IPS-20b (cell line): Measurements from ENCODE around the gene ARHGAP4.

Source experiments
- H3K27ac ChIP-seq: one replicate; pipeline ENCODE4 v1.5.1; 2013; ENCODE audit warnings: low read length
- H3K27me3 ChIP-seq: 2 replicates; pipeline ENCODE4 v1.6.1; 2013; ENCODE audit warnings: mild to moderate bottlenecking, low read length, inconsistent platforms; ENCODE audit not compliant: insufficient read depth
- H3K36me3 ChIP-seq: 2 replicates; pipeline ENCODE4 v1.6.1; 2013; ENCODE audit warnings: low read depth, mild to moderate bottlenecking, inconsistent platforms, low read length, moderate library complexity; ENCODE audit not compliant: insufficient read depth
- H3K4me1 ChIP-seq: 2 replicates; pipeline ENCODE4 v1.6.1; 2013; ENCODE audit warnings: mild to moderate bottlenecking, control low read depth, inconsistent platforms, low read length, moderate library complexity; ENCODE audit not compliant: insufficient read depth
- H3K4me3 ChIP-seq: 2 replicates; pipeline ENCODE4 v1.5.1; 2013; ENCODE audit warnings: mild to moderate bottlenecking, low read length, inconsistent platforms
- H3K9ac ChIP-seq: 2 replicates; pipeline ENCODE4 v1.6.1; 2013; ENCODE audit warnings: low read depth, mild to moderate bottlenecking, inconsistent platforms, low read length, moderate library complexity
- H3K9me3 ChIP-seq: 2 replicates; pipeline ENCODE4 v1.6.1; 2013; ENCODE audit warnings: mild to moderate bottlenecking, low read depth, low read length, inconsistent platforms; ENCODE audit not compliant: insufficient read depth

The ARHGAP4 gene

DNA sequence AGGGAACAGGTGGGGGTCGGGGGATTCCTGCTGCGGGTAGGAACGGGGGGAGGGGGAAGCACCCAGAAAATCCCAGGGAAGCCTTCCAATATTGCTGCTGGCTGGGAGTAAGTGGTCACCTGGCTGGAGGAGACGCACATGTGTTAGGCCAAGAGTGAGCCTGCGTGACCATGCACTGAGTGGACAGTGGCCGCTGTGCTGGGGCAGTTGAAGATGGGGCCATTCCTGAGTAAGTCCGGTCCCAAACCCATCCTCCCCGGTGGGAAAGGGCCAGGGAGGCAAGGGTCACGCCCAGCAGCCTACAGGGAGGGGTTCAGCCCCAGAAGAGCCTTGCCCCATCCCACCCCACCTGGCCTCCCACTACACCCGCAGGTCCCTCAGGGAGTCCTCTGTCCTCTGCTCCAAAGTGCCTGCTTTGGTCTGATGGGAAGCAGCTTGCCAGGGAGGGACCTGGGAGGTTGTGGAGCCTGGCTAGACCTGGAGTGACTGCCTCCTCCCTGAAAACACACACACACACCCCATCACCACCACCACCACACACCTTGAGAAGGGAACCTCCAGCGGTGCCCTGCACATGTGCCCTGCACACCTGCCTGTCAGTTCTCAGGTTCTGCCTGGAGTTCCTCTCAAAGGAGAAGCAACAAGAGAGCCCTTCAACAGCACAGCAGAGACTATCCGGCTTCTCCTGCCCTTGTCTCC, 46.2 kb downstream of the ARHGAP4 start:
- Histone ChIP-seq H3K9me3 (no peaks in the 10 kb centered on the region), H3K36me3 (no peaks in the 10 kb centered on the region), H3K4me1 (peaks cover 17% of the 10 kb centered on the region), H3K9ac (no peak overlapping the region), H3K27me3 (peaks cover 16% of the 10 kb centered on the region), H3K27ac (no peak overlapping the region), H3K4me3 (no peak overlapping the region; the same call in 1 of the 2 replicates)

DNA sequence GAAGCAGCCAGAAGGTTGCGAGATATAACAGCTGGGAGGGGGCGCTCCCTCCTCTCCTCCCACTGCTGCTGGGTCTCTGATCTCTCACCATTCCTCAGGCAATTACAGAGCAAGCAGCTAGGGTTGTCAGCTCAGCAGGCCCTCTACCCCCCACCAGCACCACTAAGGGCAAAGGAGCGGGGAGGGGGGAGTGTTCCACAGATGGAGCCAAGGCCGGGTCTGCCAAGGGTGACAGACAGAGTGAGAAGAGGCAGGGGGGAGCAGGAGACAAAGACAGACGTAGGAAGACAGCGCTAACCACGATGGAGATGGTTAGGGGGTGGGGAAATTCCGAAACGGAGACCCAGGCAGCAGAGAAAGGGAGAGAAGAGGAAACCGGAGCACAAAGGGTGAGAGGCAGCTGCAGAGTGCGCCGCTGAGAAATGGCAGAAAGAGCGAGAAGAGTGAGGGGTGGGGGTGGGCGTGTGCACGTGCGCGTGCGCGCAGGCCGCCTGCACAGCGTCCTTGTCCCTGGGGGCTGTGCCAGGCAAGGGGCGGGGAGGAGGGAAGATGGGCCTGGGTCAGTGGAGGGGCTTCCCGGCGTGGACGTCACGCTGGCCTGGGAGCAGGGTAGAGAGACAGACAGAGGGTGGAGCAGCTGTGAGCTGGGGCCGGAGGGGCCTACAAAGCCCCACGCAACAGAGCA, 47.0 kb downstream of the ARHGAP4 start:
- Histone ChIP-seq H3K9me3 (no peaks in the 10 kb centered on the region), H3K27me3 (peaks cover 9% of the 10 kb centered on the region; the same call in 1 of the 2 replicates), H3K4me1 (peaks cover 17% of the 10 kb centered on the region), H3K27ac (no peak overlapping the region), H3K4me3 (peak overlapping the region; percentile 60; the same call in 1 of the 2 replicates), H3K36me3 (no peaks in the 10 kb centered on the region), H3K9ac (peak overlapping the region; percentile 11; the same call in 1 of the 2 replicates)

DNA sequence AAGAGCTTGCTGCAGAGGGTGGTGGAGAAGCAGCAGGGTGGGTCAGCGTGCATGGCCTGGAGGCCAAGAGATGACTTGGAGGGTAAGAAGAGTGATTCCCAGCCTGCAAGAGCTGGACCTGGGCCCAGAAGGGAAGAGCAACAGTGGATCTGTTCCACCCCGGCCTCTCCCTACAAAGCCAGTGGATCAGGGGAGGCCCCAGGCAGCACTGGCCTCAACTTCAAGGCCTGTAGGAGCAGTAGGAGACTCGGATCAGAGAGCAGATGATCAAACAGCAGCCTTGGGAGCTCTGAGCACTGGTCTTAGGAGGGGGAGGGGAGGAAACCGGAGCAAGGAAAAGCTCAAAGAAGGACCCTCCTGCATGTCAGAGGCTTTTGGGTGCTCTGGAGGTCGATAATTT, 47.7 kb downstream of the ARHGAP4 start:
- Histone ChIP-seq H3K27ac (no peak overlapping the region), H3K36me3 (no peaks in the 10 kb centered on the region), H3K27me3 (peaks cover 9% of the 10 kb centered on the region; the same call in 1 of the 2 replicates), H3K9me3 (no peaks in the 10 kb centered on the region), H3K9ac (no peak overlapping the region; the same call in 1 of the 2 replicates), H3K4me1 (peaks cover 17% of the 10 kb centered on the region), H3K4me3 (peak overlapping the region; percentile 60; the same call in 1 of the 2 replicates)

DNA sequence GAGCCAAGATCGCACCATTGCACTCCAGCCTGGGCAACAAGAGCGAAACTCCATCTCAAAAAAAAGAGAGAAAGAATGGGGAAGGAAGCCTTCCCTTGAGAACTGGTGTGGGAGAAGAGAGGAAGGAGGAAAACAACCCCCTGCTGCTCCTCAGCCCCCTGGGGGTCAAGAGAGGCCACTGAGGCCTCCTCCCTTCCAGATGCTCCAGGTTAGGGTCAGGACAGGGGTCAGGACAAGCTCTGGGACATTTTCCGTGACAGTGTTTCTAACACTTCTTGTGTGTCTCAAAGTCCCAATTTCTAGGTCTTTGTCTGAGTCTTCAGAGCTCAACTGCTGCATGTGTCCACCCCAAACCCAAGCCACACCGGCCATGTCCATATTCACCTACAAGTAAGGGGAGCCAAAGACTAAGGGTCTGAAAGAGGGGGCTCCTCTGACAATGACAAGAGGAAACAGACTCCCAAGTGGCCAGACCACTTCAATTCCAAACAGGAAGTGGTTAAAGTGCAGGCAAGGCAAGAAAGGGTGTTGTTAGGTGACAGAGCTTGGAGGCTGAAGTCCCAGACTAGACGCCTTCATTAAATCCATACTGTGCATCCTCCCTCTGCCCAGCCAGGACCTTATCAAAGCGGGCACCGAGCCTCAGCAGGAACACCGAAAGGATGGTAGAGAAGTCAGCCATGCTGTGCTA, 48.3 kb downstream of the ARHGAP4 start:
- H3K4me3 ChIP-seq = no peak overlapping the region
- H3K27ac ChIP-seq = no peak overlapping the region
- H3K4me1 ChIP-seq = peaks cover 17% of the 10 kb centered on the region
- H3K9ac ChIP-seq = no peak overlapping the region
- peaks cover 9% of the 10 kb centered on the region; the same call in 1 of the 2 replicates for H3K27me3 ChIP-seq
- H3K9me3 ChIP-seq = no peaks in the 10 kb centered on the region
- H3K36me3 ChIP-seq = no peaks in the 10 kb centered on the region

DNA sequence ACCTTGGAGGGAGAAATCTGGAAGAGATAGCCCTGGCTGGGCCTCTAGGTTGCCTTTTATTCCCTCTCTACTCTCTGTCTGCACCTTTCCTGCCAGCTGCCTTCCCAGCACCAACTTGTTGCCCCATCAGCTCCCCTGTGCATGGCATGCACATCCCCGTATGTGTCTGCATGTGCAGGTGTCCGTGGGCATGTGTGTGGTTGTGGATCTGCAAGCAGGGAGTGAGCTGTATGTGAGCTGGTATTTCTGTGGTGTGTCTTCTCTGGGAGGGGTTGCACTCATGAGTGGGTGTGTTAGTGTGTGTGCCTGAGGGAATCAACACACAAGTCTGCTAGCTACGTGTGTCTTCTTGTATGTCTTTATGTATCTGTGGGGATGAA, 50.0 kb downstream of the ARHGAP4 start:
- Histone ChIP-seq H3K27ac (no peak overlapping the region), H3K36me3 (no peaks in the 10 kb centered on the region), H3K4me1 (peaks cover 17% of the 10 kb centered on the region), H3K9ac (no peak overlapping the region), H3K4me3 (no peak overlapping the region), H3K27me3 (peaks cover 9% of the 10 kb centered on the region; the same call in 1 of the 2 replicates), H3K9me3 (no peaks in the 10 kb centered on the region)

DNA sequence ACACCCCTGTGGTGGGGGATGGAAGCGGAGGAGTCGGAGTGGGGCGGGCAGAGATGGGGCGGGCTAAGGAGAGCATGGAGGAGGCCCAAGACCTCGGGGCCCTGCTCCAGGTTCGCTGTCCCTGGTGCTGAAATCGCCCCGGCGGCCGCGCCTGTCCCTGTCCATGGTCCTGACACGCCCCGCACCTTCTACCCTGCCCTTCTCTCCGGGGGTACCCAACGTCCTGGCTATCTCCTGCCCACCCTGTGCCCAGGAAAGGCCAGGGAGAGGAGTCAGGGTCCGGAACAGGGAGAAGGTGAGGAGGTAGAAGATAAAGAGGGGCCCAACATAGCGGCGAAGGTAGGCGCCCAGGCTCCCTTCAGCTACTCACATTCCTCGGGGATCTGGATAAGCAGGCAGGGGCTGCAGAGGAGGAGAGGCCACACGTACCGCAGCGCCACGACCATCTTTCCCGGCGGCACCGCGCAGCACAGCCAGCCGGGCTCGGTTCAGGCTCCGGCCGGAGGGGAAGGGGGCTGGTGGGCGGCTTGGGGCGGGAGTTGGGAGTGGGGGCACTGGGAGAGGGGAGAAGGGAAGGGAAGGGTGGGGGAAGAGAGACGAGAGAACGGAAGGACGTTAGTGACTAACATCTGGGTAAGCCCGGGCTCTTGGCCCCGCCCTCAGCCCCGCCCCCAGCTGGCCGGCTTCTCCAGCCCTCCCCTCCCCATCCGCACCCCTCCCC, 50.5 kb downstream of the ARHGAP4 start:
- Histone ChIP-seq H3K9ac (no peak overlapping the region), H3K36me3 (no peaks in the 10 kb centered on the region), H3K4me1 (peaks cover 17% of the 10 kb centered on the region), H3K9me3 (no peaks in the 10 kb centered on the region), H3K27me3 (peaks cover 9% of the 10 kb centered on the region; the same call in 1 of the 2 replicates), H3K27ac (no peak overlapping the region), H3K4me3 (peak overlapping the region; percentile 45; the same call in 1 of the 2 replicates)

DNA sequence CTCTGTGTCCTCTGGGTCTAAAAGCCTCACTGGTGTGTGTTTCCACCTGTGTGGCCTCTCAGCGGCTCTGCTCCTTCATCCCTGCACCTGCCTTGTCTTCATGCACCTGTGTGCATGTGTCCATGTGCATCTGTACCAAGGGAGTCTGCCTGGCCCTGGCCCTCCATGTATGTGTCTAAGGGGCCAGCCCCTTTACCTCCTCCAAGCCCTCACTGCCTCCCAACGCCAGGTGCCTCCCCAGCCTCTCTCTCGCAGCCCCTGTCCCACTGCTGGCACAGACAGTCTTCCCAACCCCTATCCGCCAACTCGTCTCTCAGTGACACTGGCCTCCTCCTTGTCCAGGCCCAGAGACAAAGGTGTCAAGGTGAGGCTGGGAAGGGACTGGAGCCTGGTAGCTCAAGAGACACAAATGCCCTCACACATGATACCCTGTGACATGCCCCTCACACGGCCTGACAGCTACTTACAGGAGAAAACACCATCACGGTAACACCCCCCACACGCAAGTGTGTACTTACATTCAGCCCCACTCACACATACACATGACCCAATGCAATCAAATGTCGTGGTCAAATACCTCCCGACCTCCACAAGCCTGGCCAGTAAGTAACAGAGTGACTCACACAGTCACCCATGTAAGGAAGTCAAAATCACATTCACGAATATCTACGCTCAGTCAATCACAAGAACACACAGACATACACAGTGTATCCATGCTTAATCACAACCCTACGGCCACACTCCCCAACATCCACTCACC, 51.5 kb downstream of the ARHGAP4 start:
- H3K4me1 ChIP-seq = peaks cover 11% of the 10 kb centered on the region
- no peak overlapping the region for H3K9ac ChIP-seq
- H3K36me3 ChIP-seq = no peaks in the 10 kb centered on the region
- no peaks in the 10 kb centered on the region for H3K9me3 ChIP-seq
- peaks cover 9% of the 10 kb centered on the region; the same call in 1 of the 2 replicates for H3K27me3 ChIP-seq
- no peak overlapping the region for H3K27ac ChIP-seq
- no peak overlapping the region for H3K4me3 ChIP-seq

DNA sequence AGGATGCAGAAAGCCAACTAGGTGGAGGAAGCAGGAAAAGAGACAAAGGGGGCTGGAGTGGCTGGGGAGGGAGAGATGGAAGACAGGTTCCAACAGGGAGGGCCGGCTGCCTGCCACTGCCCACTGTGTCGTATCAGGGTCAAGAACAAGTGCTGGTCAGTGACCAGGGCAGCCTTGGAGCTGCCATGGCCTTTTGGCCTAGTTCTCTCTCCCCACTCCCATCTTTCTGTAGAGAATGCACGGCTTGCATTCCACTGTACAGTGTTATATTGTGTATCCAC, 52.0 kb downstream of the ARHGAP4 start:
- Histone ChIP-seq H3K27ac (no peak overlapping the region), H3K36me3 (no peaks in the 10 kb centered on the region), H3K4me1 (peaks cover 11% of the 10 kb centered on the region), H3K4me3 (no peak overlapping the region), H3K27me3 (peaks cover 9% of the 10 kb centered on the region; the same call in 1 of the 2 replicates), H3K9me3 (no peaks in the 10 kb centered on the region), H3K9ac (no peak overlapping the region)

DNA sequence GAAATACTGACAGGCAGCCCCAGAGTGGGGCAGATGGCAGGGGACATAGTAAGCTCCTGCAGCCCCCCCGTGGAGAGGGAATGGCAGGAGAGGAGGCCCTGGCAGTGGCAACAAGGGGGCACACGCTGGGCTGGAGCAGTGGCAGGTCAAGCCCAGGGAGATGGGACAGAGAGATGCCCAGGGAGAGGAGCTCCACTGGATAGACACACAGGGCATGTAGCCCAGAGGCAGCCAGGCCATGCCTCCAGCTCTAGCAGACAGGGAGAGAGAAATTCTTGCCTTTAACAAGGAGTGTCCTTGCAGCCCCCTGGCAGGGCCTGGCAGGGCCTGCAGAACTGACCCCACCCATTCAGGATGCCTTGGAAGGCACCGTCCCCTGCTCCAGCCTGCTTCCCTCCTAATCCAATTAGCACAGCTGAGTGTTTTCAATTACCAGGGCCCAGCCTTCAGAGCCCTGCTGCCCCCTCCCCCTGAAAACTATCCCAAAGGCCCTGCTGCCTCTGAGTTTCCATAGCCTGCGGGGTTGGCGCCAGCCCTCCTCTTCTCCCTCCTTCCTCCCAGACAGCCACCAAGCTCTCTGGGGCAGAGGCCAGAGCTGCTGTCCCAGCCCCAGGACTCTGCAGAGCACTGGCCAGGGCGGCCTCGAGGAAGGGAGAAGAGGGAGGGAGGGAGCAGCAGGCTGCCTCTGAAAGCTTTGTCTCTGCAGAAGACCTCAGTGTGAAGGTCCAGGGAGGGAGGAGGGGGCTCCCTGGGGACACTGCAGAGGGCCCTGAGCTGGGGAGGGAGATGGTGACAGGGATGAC, 52.6 kb downstream of the ARHGAP4 start:
- Histone ChIP-seq H3K4me1 (peaks cover 11% of the 10 kb centered on the region), H3K27me3 (peaks cover 9% of the 10 kb centered on the region; the same call in 1 of the 2 replicates), H3K27ac (no peak overlapping the region), H3K9ac (no peak overlapping the region), H3K36me3 (no peaks in the 10 kb centered on the region), H3K9me3 (no peaks in the 10 kb centered on the region), H3K4me3 (no peak overlapping the region)
